ENCODE data around the gene BRIP1. TPM values are rescaled to one million over a fixed set of nuclear protein-coding genes. Genes with fewer than 3 reads are reported as not detected.

The BRIP1 gene
- total RNA-seq, 1 experiment from 2014 or later = 5.5 TPM

- DNase-seq = no peak
- peaks cover 20% of the 10 kb centered on the region for H3K36me3 ChIP-seq
- H3K4me3 ChIP-seq = no peak overlapping the region
- no peaks in the 10 kb centered on the region for H3K27me3 ChIP-seq
- peaks cover 3% of the 10 kb centered on the region for H3K9me3 ChIP-seq
Measured at GRCh38 chr17:61764846-61765245, 98.5 kb downstream of the BRIP1 start.

GRCh38 chr17:61761827-61762226, 101.5 kb downstream of the BRIP1 start:
- no peak for DNase-seq
- no peaks in the 10 kb centered on the region for H3K27me3 ChIP-seq
- H3K9me3 ChIP-seq = peaks cover 9% of the 10 kb centered on the region
- H3K4me3 ChIP-seq = no peak overlapping the region
- peaks cover 22% of the 10 kb centered on the region for H3K36me3 ChIP-seq

- no peak for DNase-seq
- peaks cover 9% of the 10 kb centered on the region for H3K9me3 ChIP-seq
- H3K36me3 ChIP-seq = peaks cover 30% of the 10 kb centered on the region
- no peaks in the 10 kb centered on the region for H3K27me3 ChIP-seq
- H3K4me3 ChIP-seq = no peak overlapping the region
Measured at GRCh38 chr17:61759362-61759761, 104.0 kb downstream of the BRIP1 start.

GRCh38 chr17:61758430-61758829, 104.9 kb downstream of the BRIP1 start:
- peaks cover 30% of the 10 kb centered on the region for H3K36me3 ChIP-seq
- H3K27me3 ChIP-seq = no peaks in the 10 kb centered on the region
- H3K9me3 ChIP-seq = peaks cover 9% of the 10 kb centered on the region
- no peak for DNase-seq
- no peak overlapping the region for H3K4me3 ChIP-seq

- no peaks in the 10 kb centered on the region for H3K27me3 ChIP-seq
- H3K36me3 ChIP-seq = peaks cover 23% of the 10 kb centered on the region
- peaks cover 8% of the 10 kb centered on the region for H3K9me3 ChIP-seq
- no peak overlapping the region for H3K4me3 ChIP-seq
- DNase-seq = no peak
Measured at GRCh38 chr17:61757168-61757567, 106.2 kb downstream of the BRIP1 start.

- no peak overlapping the region for H3K4me3 ChIP-seq
- peaks cover 20% of the 10 kb centered on the region for H3K36me3 ChIP-seq
- peaks cover 7% of the 10 kb centered on the region for H3K9me3 ChIP-seq
- no peak for DNase-seq
- no peaks in the 10 kb centered on the region for H3K27me3 ChIP-seq
Measured at GRCh38 chr17:61756561-61756960, 106.8 kb downstream of the BRIP1 start.

GRCh38 chr17:61755668-61756067, 107.7 kb downstream of the BRIP1 start:
- H3K9me3 ChIP-seq = peaks cover 7% of the 10 kb centered on the region; the same call in 1 of the 2 replicates
- H3K4me3 ChIP-seq = no peak overlapping the region
- peaks cover 20% of the 10 kb centered on the region for H3K36me3 ChIP-seq
- DNase-seq = no peak
- no peaks in the 10 kb centered on the region for H3K27me3 ChIP-seq

- H3K27me3 ChIP-seq = no peaks in the 10 kb centered on the region
- no peak overlapping the region for H3K4me3 ChIP-seq
- peaks cover 22% of the 10 kb centered on the region for H3K36me3 ChIP-seq
- H3K9me3 ChIP-seq = peaks cover 7% of the 10 kb centered on the region; the same call in 1 of the 2 replicates
- no peak for DNase-seq
Measured at GRCh38 chr17:61755078-61755477, 108.2 kb downstream of the BRIP1 start.

- no peak overlapping the region for H3K4me3 ChIP-seq
- H3K27me3 ChIP-seq = no peaks in the 10 kb centered on the region
- H3K36me3 ChIP-seq = peaks cover 22% of the 10 kb centered on the region
- no peak for DNase-seq
- H3K9me3 ChIP-seq = peaks cover 5% of the 10 kb centered on the region; the same call in 1 of the 2 replicates
Measured at GRCh38 chr17:61754124-61754523, 109.2 kb downstream of the BRIP1 start.

GRCh38 chr17:61753696-61754095, 109.6 kb downstream of the BRIP1 start:
- Histone ChIP-seq H3K9me3 (0 out of 2 replicates have a peak, but pooled peaks cover 3% of the 10 kb centered on the region), H3K27me3 (no peaks in the 10 kb centered on the region), H3K36me3 (peaks cover 20% of the 10 kb centered on the region), H3K4me3 (no peak overlapping the region)
- DNase-seq = no peak

GRCh38 chr17:61750656-61751055, 112.7 kb downstream of the BRIP1 start:
- peaks cover 10% of the 10 kb centered on the region for H3K9me3 ChIP-seq
- no peak for DNase-seq
- H3K4me3 ChIP-seq = no peak overlapping the region
- H3K36me3 ChIP-seq = peaks cover 8% of the 10 kb centered on the region
- H3K27me3 ChIP-seq = no peaks in the 10 kb centered on the region

- Histone ChIP-seq H3K27me3 (no peaks in the 10 kb centered on the region), H3K4me3 (no peak overlapping the region), H3K9me3 (peaks cover 10% of the 10 kb centered on the region), H3K36me3 (peaks cover 8% of the 10 kb centered on the region)
- no peak for DNase-seq
Measured at GRCh38 chr17:61749823-61750404, 113.4 kb downstream of the BRIP1 start.

- DNase-seq = no peak
- no peak overlapping the region for H3K4me3 ChIP-seq
- H3K9me3 ChIP-seq = peaks cover 19% of the 10 kb centered on the region
- H3K36me3 ChIP-seq = peaks cover 24% of the 10 kb centered on the region
- H3K27me3 ChIP-seq = no peaks in the 10 kb centered on the region
Measured at GRCh38 chr17:61746248-61746985, 116.9 kb downstream of the BRIP1 start.

- H3K36me3 ChIP-seq = peaks cover 28% of the 10 kb centered on the region
- H3K27me3 ChIP-seq = no peaks in the 10 kb centered on the region
- H3K4me3 ChIP-seq = no peak overlapping the region
- peaks cover 22% of the 10 kb centered on the region for H3K9me3 ChIP-seq
- DNase-seq = no peak
Measured at GRCh38 chr17:61744804-61745203, 118.5 kb downstream of the BRIP1 start.

GRCh38 chr17:61744252-61744651, 119.1 kb downstream of the BRIP1 start:
- H3K27me3 ChIP-seq = no peaks in the 10 kb centered on the region
- H3K36me3 ChIP-seq = peaks cover 30% of the 10 kb centered on the region
- H3K4me3 ChIP-seq = no peak overlapping the region
- no peak for DNase-seq
- peaks cover 22% of the 10 kb centered on the region for H3K9me3 ChIP-seq

- Histone ChIP-seq H3K36me3 (peaks cover 34% of the 10 kb centered on the region), H3K4me3 (no peak overlapping the region), H3K9me3 (peaks cover 22% of the 10 kb centered on the region), H3K27me3 (no peaks in the 10 kb centered on the region)
- DNase-seq = no peak
Measured at GRCh38 chr17:61743766-61744165, 119.6 kb downstream of the BRIP1 start.

GRCh38 chr17:61739002-61739401, 124.3 kb downstream of the BRIP1 start:
- H3K36me3 ChIP-seq = peaks cover 33% of the 10 kb centered on the region
- H3K27me3 ChIP-seq = no peaks in the 10 kb centered on the region
- no peak overlapping the region for H3K4me3 ChIP-seq
- DNase-seq = no peak
- H3K9me3 ChIP-seq = peaks cover 20% of the 10 kb centered on the region

- Histone ChIP-seq H3K4me3 (no peak overlapping the region), H3K9me3 (peaks cover 20% of the 10 kb centered on the region), H3K27me3 (no peaks in the 10 kb centered on the region), H3K36me3 (peaks cover 30% of the 10 kb centered on the region)
- no peak for DNase-seq
Measured at GRCh38 chr17:61738249-61738648, 125.1 kb downstream of the BRIP1 start.
